ENCODE measurements around the gene MORN1. TPM values are rescaled to one million over a fixed set of nuclear protein-coding genes. Genes with fewer than 3 reads are reported as not detected.

The MORN1 gene
- polyA plus RNA-seq, 1 donor from 2014 or later = 10.9 TPM

DNA sequence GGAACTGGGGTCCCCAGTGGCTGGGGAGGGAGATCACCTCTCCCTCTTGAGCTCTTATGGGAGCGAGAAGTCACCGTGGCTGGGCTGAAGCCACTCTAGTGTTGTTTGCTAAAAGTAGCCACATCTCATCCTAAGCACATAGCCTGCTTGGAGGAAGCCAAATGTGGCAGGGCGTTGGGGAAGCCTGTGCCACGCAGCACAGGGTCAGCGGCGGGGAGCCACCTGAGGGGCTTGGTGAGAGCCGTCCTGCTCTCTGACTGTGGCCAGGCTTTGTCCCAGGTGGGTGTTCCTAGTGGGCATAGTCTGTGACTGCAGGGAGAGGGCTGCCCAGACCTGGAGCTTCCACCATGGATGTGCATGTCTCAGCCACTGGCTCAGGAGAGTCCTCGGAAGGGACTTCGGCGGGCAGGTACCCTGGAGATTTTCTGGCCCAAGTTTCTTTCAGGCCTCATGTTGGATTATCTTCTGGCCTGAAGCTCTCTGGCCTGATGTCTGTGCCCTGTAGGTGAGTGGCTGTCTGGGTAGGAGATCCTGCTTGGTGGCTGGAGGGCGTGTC lies 38.9 kb downstream of the MORN1 start:
- H3K9me2 ChIP-seq (ENCODE audit: insufficient read depth, low read length) = no peaks in the 10 kb centered on the region
- no peaks in the 10 kb centered on the region for H3K27me3 ChIP-seq (ENCODE audit: insufficient read depth, low read depth, low read length)
- H3K79me2 ChIP-seq (replicated peaks; ENCODE audit: insufficient read depth, low read length) = no peaks in the 10 kb centered on the region
- no peak overlapping the region for H3K9ac ChIP-seq (ENCODE audit: low read length)
- H3F3A ChIP-seq (ENCODE audit: insufficient read depth, low read length, poor library complexity, severe bottlenecking) = no peaks in the 10 kb centered on the region
- H3K27ac ChIP-seq (ENCODE audit: low read length) = no peak overlapping the region
- H2AFZ ChIP-seq (ENCODE audit: low read depth, low read length) = no peak overlapping the region
- no peak overlapping the region for H3K4me3 ChIP-seq (ENCODE audit: low read length)
- H4K20me1 ChIP-seq (ENCODE audit: insufficient read depth) = no peaks in the 10 kb centered on the region
- H3K36me3 ChIP-seq (ENCODE audit: insufficient read depth, low read length) = no peaks in the 10 kb centered on the region
- no peaks in the 10 kb centered on the region for H3K9me3 ChIP-seq (ENCODE audit: low read length)
- TF ChIP-seq TAF1 (IDR thresholded peaks at IDR 0.05; ENCODE audit: low read depth) = no peak
- no peak for TF ChIP-seq CTCF (IDR thresholded peaks at IDR 0.05; ENCODE audit: poor library complexity, severe bottlenecking)
- H3K4me2 ChIP-seq (ENCODE audit: low read length) = no peak overlapping the region

GRCh38 chr1:2351723-2352122 lies 39.6 kb downstream of the MORN1 start:
- no peak overlapping the region for H3K4me2 ChIP-seq (ENCODE audit: low read length)
- H3K79me2 ChIP-seq (replicated peaks; ENCODE audit: insufficient read depth, low read length) = no peaks in the 10 kb centered on the region
- no peak overlapping the region for H3K9ac ChIP-seq (ENCODE audit: low read length)
- no peaks in the 10 kb centered on the region for H4K20me1 ChIP-seq (ENCODE audit: insufficient read depth)
- H3K36me3 ChIP-seq (ENCODE audit: insufficient read depth, low read length) = no peaks in the 10 kb centered on the region
- no peaks in the 10 kb centered on the region for H3K9me2 ChIP-seq (ENCODE audit: insufficient read depth, low read length)
- H2AFZ ChIP-seq (ENCODE audit: low read depth, low read length) = no peak overlapping the region
- no peak overlapping the region for H3K4me3 ChIP-seq (ENCODE audit: low read length)
- H3K27ac ChIP-seq (ENCODE audit: low read length) = no peak overlapping the region
- H3F3A ChIP-seq (ENCODE audit: insufficient read depth, low read length, poor library complexity, severe bottlenecking) = no peaks in the 10 kb centered on the region
- no peaks in the 10 kb centered on the region for H3K9me3 ChIP-seq (ENCODE audit: low read length)
- no peaks in the 10 kb centered on the region for H3K27me3 ChIP-seq (ENCODE audit: insufficient read depth, low read depth, low read length)
- TF ChIP-seq EZH2 (IDR thresholded peaks at IDR 0.05; ENCODE audit: borderline replicate concordance, insufficient read depth, low read length, poor library complexity, severe bottlenecking) (no peak), EP300 (conservative IDR thresholded peaks at IDR 0.05; ENCODE audit: poor library complexity, severe bottlenecking) (no peak), MXI1 (conservative IDR thresholded peaks at IDR 0.05; ENCODE audit: poor library complexity, severe bottlenecking) (no peak), POLR2AphosphoS5 (IDR thresholded peaks at IDR 0.05) (no peak), SMC3 (conservative IDR thresholded peaks at IDR 0.05; ENCODE audit: poor library complexity) (no peak), TAF1 (IDR thresholded peaks at IDR 0.05; ENCODE audit: low read depth) (no peak), CTCF (IDR thresholded peaks at IDR 0.05; ENCODE audit: poor library complexity, severe bottlenecking) (no peak), REST (IDR thresholded peaks at IDR 0.05; ENCODE audit: borderline replicate concordance) (no peak), RAD21 (conservative IDR thresholded peaks at IDR 0.05) (no peak)

Data from neural cell (in vitro differentiated cells).